Measurements from ENCODE around the gene OR6C74.

OR6C74 gene

GRCh38 chr12:55227643-55228042, 16.8 kb upstream of the OR6C74 start:
- Histone ChIP-seq H3K27ac (replicated peaks) (no peak overlapping the region), H3K4me3 (replicated peaks; ENCODE audit: insufficient read depth, low read length) (no peak overlapping the region), H3K27me3 (ENCODE audit: insufficient read depth, poor library complexity, severe bottlenecking) (no peaks in the 10 kb centered on the region)
- no peak for TF ChIP-seq GABPA (IDR thresholded peaks at IDR 0.05; ENCODE audit: low read depth)
- no peak for TF ChIP-seq POLR2AphosphoS5 (IDR thresholded peaks at IDR 0.05; ENCODE audit: low read depth)
- TF ChIP-seq SPI1 (IDR thresholded peaks at IDR 0.05; ENCODE audit: borderline replicate concordance, low read depth) = no peak
- TF ChIP-seq REST (IDR thresholded peaks at IDR 0.05; ENCODE audit: insufficient replicate concordance, low read depth) = no peak
- no peak for TF ChIP-seq CTCF (IDR thresholded peaks at IDR 0.05; ENCODE audit: insufficient read depth, low read length)
- DNase-seq (ENCODE audit: low read depth in 1 of 2, low spot score in 1 of 2) = no peak

GRCh38 chr12:55246159-55246558, 1.8 kb downstream of the OR6C74 start:
- Histone ChIP-seq H3K27ac (replicated peaks) (no peak overlapping the region), H3K4me3 (replicated peaks; ENCODE audit: insufficient read depth, low read length) (no peak overlapping the region), H3K27me3 (ENCODE audit: insufficient read depth, poor library complexity, severe bottlenecking) (peaks cover 15% of the 10 kb centered on the region)
- DNase-seq (ENCODE audit: low read depth in 1 of 2, low spot score in 1 of 2) = no peak
- TF ChIP-seq GABPA (IDR thresholded peaks at IDR 0.05; ENCODE audit: low read depth) = no peak
- TF ChIP-seq POLR2AphosphoS5 (IDR thresholded peaks at IDR 0.05; ENCODE audit: low read depth) = no peak
- no peak for TF ChIP-seq SPI1 (IDR thresholded peaks at IDR 0.05; ENCODE audit: borderline replicate concordance, low read depth)

GRCh38 chr12:55250944-55251343, 6.5 kb downstream of the OR6C74 start:
- Histone ChIP-seq H3K4me3 (replicated peaks; ENCODE audit: insufficient read depth, low read length) (no peak overlapping the region), H3K27ac (replicated peaks) (no peak overlapping the region), H3K27me3 (ENCODE audit: insufficient read depth, poor library complexity, severe bottlenecking) (peaks cover 18% of the 10 kb centered on the region)
- TF ChIP-seq POLR2AphosphoS5 (IDR thresholded peaks at IDR 0.05; ENCODE audit: low read depth) (no peak), SPI1 (IDR thresholded peaks at IDR 0.05; ENCODE audit: borderline replicate concordance, low read depth) (no peak), CTCF (IDR thresholded peaks at IDR 0.05; ENCODE audit: insufficient read depth, low read length) (no peak)
- no peak for DNase-seq (ENCODE audit: low read depth in 1 of 2, low spot score in 1 of 2)

GRCh38 chr12:55253281-55253680, 8.9 kb downstream of the OR6C74 start:
- no peak for DNase-seq (ENCODE audit: low read depth in 1 of 2, low spot score in 1 of 2)
- Histone ChIP-seq H3K27me3 (ENCODE audit: insufficient read depth, poor library complexity, severe bottlenecking) (peaks cover 8% of the 10 kb centered on the region), H3K27ac (replicated peaks) (no peak overlapping the region), H3K4me3 (replicated peaks; ENCODE audit: insufficient read depth, low read length) (no peak overlapping the region)
- TF ChIP-seq CTCF (IDR thresholded peaks at IDR 0.05; ENCODE audit: insufficient read depth, low read length) (no peak), REST (IDR thresholded peaks at IDR 0.05; ENCODE audit: insufficient replicate concordance, low read depth) (no peak), POLR2AphosphoS5 (IDR thresholded peaks at IDR 0.05; ENCODE audit: low read depth) (no peak), SPI1 (IDR thresholded peaks at IDR 0.05; ENCODE audit: borderline replicate concordance, low read depth) (no peak), GABPA (IDR thresholded peaks at IDR 0.05; ENCODE audit: low read depth) (no peak)

Data from HL-60 (cell line).